ENCODE measurements around the gene LNX2. TPM values are rescaled to one million over a fixed set of nuclear protein-coding genes. Genes with fewer than 3 reads are reported as not detected.

Gene LNX2
- total and polyA plus RNA-seq, 4 donors: 6.2 to 12.0 (median 7.5) TPM

GRCh38 chr13:27639186-27639585, 18.9 kb upstream of the LNX2 start:
- Histone ChIP-seq H3K9me3 (ENCODE audit: control insufficient read depth, insufficient read depth, low read length) (no peaks in the 10 kb centered on the region), H3K36me3 (ENCODE audit: control insufficient read depth, insufficient read depth, low read length) (no peaks in the 10 kb centered on the region), H3K27me3 (ENCODE audit: control insufficient read depth, insufficient read depth, low read length) (no peaks in the 10 kb centered on the region), H3K27ac (ENCODE audit: low read depth, low read length) (no peak overlapping the region), H3K4me3 (ENCODE audit: low read depth, low read length) (no peak overlapping the region), H3K4me1 (ENCODE audit: control insufficient read depth, insufficient read depth, low read length) (no peaks in the 10 kb centered on the region)
- no peak for DNase-seq (ENCODE audit: low read depth in 4 of 6, low spot score in 6 of 6)

- peak in 2 of 6 donors; percentile 36 to 48 for DNase-seq (ENCODE audit: low read depth in 4 of 6, low spot score in 6 of 6)
- Histone ChIP-seq H3K27ac (ENCODE audit: low read depth, low read length) (peak overlapping the region; percentile 3), H3K9me3 (ENCODE audit: control insufficient read depth, insufficient read depth, low read length) (no peaks in the 10 kb centered on the region), H3K4me1 (ENCODE audit: control insufficient read depth, insufficient read depth, low read length) (no peaks in the 10 kb centered on the region), H3K4me3 (ENCODE audit: low read depth, low read length) (no peak overlapping the region), H3K36me3 (ENCODE audit: control insufficient read depth, insufficient read depth, low read length) (no peaks in the 10 kb centered on the region), H3K27me3 (ENCODE audit: control insufficient read depth, insufficient read depth, low read length) (no peaks in the 10 kb centered on the region)
- WGBS (ENCODE audit: insufficient coverage): 17% methylated on average over 2 of the region's 2 CpGs
Observed at GRCh38 chr13:27638521-27638920, 18.2 kb upstream of the LNX2 start.

- H3K4me3 ChIP-seq (ENCODE audit: low read depth, low read length): no peak overlapping the region
Observed at GRCh38 chr13:27638001-27638400, 17.7 kb upstream of the LNX2 start.

GRCh38 chr13:27637289-27637626, 16.9 kb upstream of the LNX2 start:
- H3K4me1 ChIP-seq (ENCODE audit: control insufficient read depth, insufficient read depth, low read length): no peaks in the 10 kb centered on the region
- no CpG with 5 or more reads among the region's 1 CpG for WGBS (ENCODE audit: insufficient coverage)
- H3K27ac ChIP-seq (ENCODE audit: low read depth, low read length): no peak overlapping the region

More at GRCh38 chr13:27638001-27638400, 17.7 kb upstream of the LNX2 start:
- H3K27me3 ChIP-seq (ENCODE audit: control insufficient read depth, insufficient read depth, low read length): no peaks in the 10 kb centered on the region
- H3K4me1 ChIP-seq (ENCODE audit: control insufficient read depth, insufficient read depth, low read length): no peaks in the 10 kb centered on the region
- no peaks in the 10 kb centered on the region for H3K9me3 ChIP-seq (ENCODE audit: control insufficient read depth, insufficient read depth, low read length)
- H3K36me3 ChIP-seq (ENCODE audit: control insufficient read depth, insufficient read depth, low read length): no peaks in the 10 kb centered on the region
- no peak for DNase-seq (ENCODE audit: low read depth in 4 of 6, low spot score in 6 of 6)
- peak overlapping the region; percentile 3 for H3K27ac ChIP-seq (ENCODE audit: low read depth, low read length)
- WGBS (ENCODE audit: insufficient coverage): no CpG with 5 or more reads among the region's 1 CpG

GRCh38 chr13:27636589-27637288, 16.4 kb upstream of the LNX2 start:
- peak in 2 of 6 donors; percentile 25 to 69 for DNase-seq (ENCODE audit: low read depth in 4 of 6, low spot score in 6 of 6)
- 83% methylated on average over 1 of the region's 6 CpGs for WGBS (ENCODE audit: insufficient coverage)
- Histone ChIP-seq H3K9me3 (ENCODE audit: control insufficient read depth, insufficient read depth, low read length) (no peaks in the 10 kb centered on the region), H3K4me1 (ENCODE audit: control insufficient read depth, insufficient read depth, low read length) (no peaks in the 10 kb centered on the region), H3K36me3 (ENCODE audit: control insufficient read depth, insufficient read depth, low read length) (no peaks in the 10 kb centered on the region), H3K27me3 (ENCODE audit: control insufficient read depth, insufficient read depth, low read length) (no peaks in the 10 kb centered on the region), H3K27ac (ENCODE audit: low read depth, low read length) (no peak overlapping the region), H3K4me3 (ENCODE audit: low read depth, low read length) (no peak overlapping the region)

More at GRCh38 chr13:27637289-27637626, 16.9 kb upstream of the LNX2 start:
- DNase-seq (ENCODE audit: low read depth in 4 of 6, low spot score in 6 of 6): peak in 1 of 6 donors; percentile 15
- no peak overlapping the region for H3K4me3 ChIP-seq (ENCODE audit: low read depth, low read length)
- no peaks in the 10 kb centered on the region for H3K27me3 ChIP-seq (ENCODE audit: control insufficient read depth, insufficient read depth, low read length)
- no peaks in the 10 kb centered on the region for H3K9me3 ChIP-seq (ENCODE audit: control insufficient read depth, insufficient read depth, low read length)
- no peaks in the 10 kb centered on the region for H3K36me3 ChIP-seq (ENCODE audit: control insufficient read depth, insufficient read depth, low read length)

GRCh38 chr13:27635266-27635665, 14.9 kb upstream of the LNX2 start:
- DNase-seq (ENCODE audit: low read depth in 4 of 6, low spot score in 6 of 6): no peak
- Histone ChIP-seq H3K4me3 (ENCODE audit: low read depth, low read length) (no peak overlapping the region), H3K9me3 (ENCODE audit: control insufficient read depth, insufficient read depth, low read length) (no peaks in the 10 kb centered on the region), H3K36me3 (ENCODE audit: control insufficient read depth, insufficient read depth, low read length) (no peaks in the 10 kb centered on the region), H3K27me3 (ENCODE audit: control insufficient read depth, insufficient read depth, low read length) (no peaks in the 10 kb centered on the region), H3K27ac (ENCODE audit: low read depth, low read length) (no peak overlapping the region), H3K4me1 (ENCODE audit: control insufficient read depth, insufficient read depth, low read length) (no peaks in the 10 kb centered on the region)
- WGBS (ENCODE audit: insufficient coverage): no CpG with 5 or more reads among the region's 1 CpG

GRCh38 chr13:27634791-27635190, 14.5 kb upstream of the LNX2 start:
- 92% methylated on average over 3 of the region's 3 CpGs for WGBS (ENCODE audit: insufficient coverage)

GRCh38 chr13:27634231-27634630, 13.9 kb upstream of the LNX2 start:
- no peaks in the 10 kb centered on the region for H3K4me1 ChIP-seq (ENCODE audit: control insufficient read depth, insufficient read depth, low read length)
- H3K27me3 ChIP-seq (ENCODE audit: control insufficient read depth, insufficient read depth, low read length): no peaks in the 10 kb centered on the region
- no peak overlapping the region for H3K4me3 ChIP-seq (ENCODE audit: low read depth, low read length)
- no CpG with 5 or more reads among the region's 2 CpGs for WGBS (ENCODE audit: insufficient coverage)
- no peaks in the 10 kb centered on the region for H3K9me3 ChIP-seq (ENCODE audit: control insufficient read depth, insufficient read depth, low read length)
- DNase-seq (ENCODE audit: low read depth in 4 of 6, low spot score in 6 of 6): no peak
- no peak overlapping the region for H3K27ac ChIP-seq (ENCODE audit: low read depth, low read length)
- H3K36me3 ChIP-seq (ENCODE audit: control insufficient read depth, insufficient read depth, low read length): no peaks in the 10 kb centered on the region

More at GRCh38 chr13:27634791-27635190, 14.5 kb upstream of the LNX2 start:
- no peaks in the 10 kb centered on the region for H3K4me1 ChIP-seq (ENCODE audit: control insufficient read depth, insufficient read depth, low read length)
- H3K27me3 ChIP-seq (ENCODE audit: control insufficient read depth, insufficient read depth, low read length): no peaks in the 10 kb centered on the region
- no peak for DNase-seq (ENCODE audit: low read depth in 4 of 6, low spot score in 6 of 6)
- H3K4me3 ChIP-seq (ENCODE audit: low read depth, low read length): no peak overlapping the region
- H3K9me3 ChIP-seq (ENCODE audit: control insufficient read depth, insufficient read depth, low read length): no peaks in the 10 kb centered on the region
- no peaks in the 10 kb centered on the region for H3K36me3 ChIP-seq (ENCODE audit: control insufficient read depth, insufficient read depth, low read length)
- H3K27ac ChIP-seq (ENCODE audit: low read depth, low read length): no peak overlapping the region

GRCh38 chr13:27632648-27633047, 12.3 kb upstream of the LNX2 start:
- 100% methylated on average over 1 of the region's 1 CpG for WGBS (ENCODE audit: insufficient coverage)
- H3K27me3 ChIP-seq (ENCODE audit: control insufficient read depth, insufficient read depth, low read length): no peaks in the 10 kb centered on the region
- no peaks in the 10 kb centered on the region for H3K4me1 ChIP-seq (ENCODE audit: control insufficient read depth, insufficient read depth, low read length)
- no peak for DNase-seq (ENCODE audit: low read depth in 4 of 6, low spot score in 6 of 6)
- H3K9me3 ChIP-seq (ENCODE audit: control insufficient read depth, insufficient read depth, low read length): no peaks in the 10 kb centered on the region
- no peaks in the 10 kb centered on the region for H3K36me3 ChIP-seq (ENCODE audit: control insufficient read depth, insufficient read depth, low read length)
- no peak overlapping the region for H3K4me3 ChIP-seq (ENCODE audit: low read depth, low read length)
- no peak overlapping the region for H3K27ac ChIP-seq (ENCODE audit: low read depth, low read length)

- WGBS (ENCODE audit: insufficient coverage): 100% methylated on average over 1 of the region's 4 CpGs
- no peaks in the 10 kb centered on the region for H3K9me3 ChIP-seq (ENCODE audit: control insufficient read depth, insufficient read depth, low read length)
- no peaks in the 10 kb centered on the region for H3K36me3 ChIP-seq (ENCODE audit: control insufficient read depth, insufficient read depth, low read length)
- H3K27ac ChIP-seq (ENCODE audit: low read depth, low read length): no peak overlapping the region
- no peak for DNase-seq (ENCODE audit: low read depth in 4 of 6, low spot score in 6 of 6)
- no peaks in the 10 kb centered on the region for H3K4me1 ChIP-seq (ENCODE audit: control insufficient read depth, insufficient read depth, low read length)
- no peak overlapping the region for H3K4me3 ChIP-seq (ENCODE audit: low read depth, low read length)
- no peaks in the 10 kb centered on the region for H3K27me3 ChIP-seq (ENCODE audit: control insufficient read depth, insufficient read depth, low read length)
Observed at GRCh38 chr13:27632214-27632613, 11.9 kb upstream of the LNX2 start.

Measured in spinal cord (tissue), 10 donors.